HEK293 (cell line): Measurements from ENCODE around the gene EIF4G1.

Source experiments
- TF ChIP-seq, protein P1 (sequence below): fragments of 450-650 bp; formaldehyde crosslinking; IDR thresholded peaks from 2 replicates; pipeline ENCODE4 v1.5.1; 2016; ENCODE audit warnings: missing biosample characterization, missing genetic modification characterization
- TF ChIP-seq, protein P2 (sequence below): fragments of 450-650 bp; formaldehyde crosslinking; IDR thresholded peaks from 2 replicates; pipeline ENCODE4 v1.5.1; 2016; ENCODE audit warnings: missing biosample characterization, missing genetic modification characterization

DNA sequence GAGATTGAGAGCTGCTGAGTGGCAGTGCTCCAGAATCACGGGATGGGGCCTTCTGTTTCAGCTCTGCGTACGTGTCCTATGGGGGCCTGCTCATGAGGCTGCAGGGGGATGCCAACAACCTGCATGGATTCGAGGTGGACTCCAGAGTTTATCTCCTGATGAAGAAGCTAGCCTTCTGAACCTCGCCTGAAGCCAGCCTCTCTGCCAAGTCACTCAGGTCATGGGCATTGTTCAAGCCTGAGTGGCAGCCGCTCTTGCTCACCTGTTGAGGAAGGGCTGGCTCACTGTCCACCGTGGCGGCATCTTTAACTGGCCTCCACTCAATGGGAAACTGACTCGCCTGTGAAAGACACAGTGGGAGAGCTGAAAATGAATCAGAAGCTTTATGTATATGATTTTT, 53.7 kb downstream of the EIF4G1 start:
- TF ChIP-seq, protein P1, sequence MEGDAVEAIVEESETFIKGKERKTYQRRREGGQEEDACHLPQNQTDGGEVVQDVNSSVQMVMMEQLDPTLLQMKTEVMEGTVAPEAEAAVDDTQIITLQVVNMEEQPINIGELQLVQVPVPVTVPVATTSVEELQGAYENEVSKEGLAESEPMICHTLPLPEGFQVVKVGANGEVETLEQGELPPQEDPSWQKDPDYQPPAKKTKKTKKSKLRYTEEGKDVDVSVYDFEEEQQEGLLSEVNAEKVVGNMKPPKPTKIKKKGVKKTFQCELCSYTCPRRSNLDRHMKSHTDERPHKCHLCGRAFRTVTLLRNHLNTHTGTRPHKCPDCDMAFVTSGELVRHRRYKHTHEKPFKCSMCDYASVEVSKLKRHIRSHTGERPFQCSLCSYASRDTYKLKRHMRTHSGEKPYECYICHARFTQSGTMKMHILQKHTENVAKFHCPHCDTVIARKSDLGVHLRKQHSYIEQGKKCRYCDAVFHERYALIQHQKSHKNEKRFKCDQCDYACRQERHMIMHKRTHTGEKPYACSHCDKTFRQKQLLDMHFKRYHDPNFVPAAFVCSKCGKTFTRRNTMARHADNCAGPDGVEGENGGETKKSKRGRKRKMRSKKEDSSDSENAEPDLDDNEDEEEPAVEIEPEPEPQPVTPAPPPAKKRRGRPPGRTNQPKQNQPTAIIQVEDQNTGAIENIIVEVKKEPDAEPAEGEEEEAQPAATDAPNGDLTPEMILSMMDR (tag by site-specific recombination), result no peak
- TF ChIP-seq, protein P2, sequence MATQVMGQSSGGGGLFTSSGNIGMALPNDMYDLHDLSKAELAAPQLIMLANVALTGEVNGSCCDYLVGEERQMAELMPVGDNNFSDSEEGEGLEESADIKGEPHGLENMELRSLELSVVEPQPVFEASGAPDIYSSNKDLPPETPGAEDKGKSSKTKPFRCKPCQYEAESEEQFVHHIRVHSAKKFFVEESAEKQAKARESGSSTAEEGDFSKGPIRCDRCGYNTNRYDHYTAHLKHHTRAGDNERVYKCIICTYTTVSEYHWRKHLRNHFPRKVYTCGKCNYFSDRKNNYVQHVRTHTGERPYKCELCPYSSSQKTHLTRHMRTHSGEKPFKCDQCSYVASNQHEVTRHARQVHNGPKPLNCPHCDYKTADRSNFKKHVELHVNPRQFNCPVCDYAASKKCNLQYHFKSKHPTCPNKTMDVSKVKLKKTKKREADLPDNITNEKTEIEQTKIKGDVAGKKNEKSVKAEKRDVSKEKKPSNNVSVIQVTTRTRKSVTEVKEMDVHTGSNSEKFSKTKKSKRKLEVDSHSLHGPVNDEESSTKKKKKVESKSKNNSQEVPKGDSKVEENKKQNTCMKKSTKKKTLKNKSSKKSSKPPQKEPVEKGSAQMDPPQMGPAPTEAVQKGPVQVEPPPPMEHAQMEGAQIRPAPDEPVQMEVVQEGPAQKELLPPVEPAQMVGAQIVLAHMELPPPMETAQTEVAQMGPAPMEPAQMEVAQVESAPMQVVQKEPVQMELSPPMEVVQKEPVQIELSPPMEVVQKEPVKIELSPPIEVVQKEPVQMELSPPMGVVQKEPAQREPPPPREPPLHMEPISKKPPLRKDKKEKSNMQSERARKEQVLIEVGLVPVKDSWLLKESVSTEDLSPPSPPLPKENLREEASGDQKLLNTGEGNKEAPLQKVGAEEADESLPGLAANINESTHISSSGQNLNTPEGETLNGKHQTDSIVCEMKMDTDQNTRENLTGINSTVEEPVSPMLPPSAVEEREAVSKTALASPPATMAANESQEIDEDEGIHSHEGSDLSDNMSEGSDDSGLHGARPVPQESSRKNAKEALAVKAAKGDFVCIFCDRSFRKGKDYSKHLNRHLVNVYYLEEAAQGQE, result no peak
